ENCODE results near the gene NCKAP5.

NCKAP5 gene

GRCh38 chr2:133458280-133458679 is 110.0 kb downstream of the NCKAP5 start:
- H3K4me1 ChIP-seq (ENCODE audit: control insufficient read depth, insufficient read depth, low read length, unreplicated experiment) = no peaks in the 10 kb centered on the region
- H3K4me3 ChIP-seq (ENCODE audit: low read depth, low read length) = no peak overlapping the region
- H2AFZ ChIP-seq (ENCODE audit: low read length, unreplicated experiment) = no peak overlapping the region
- no peaks in the 10 kb centered on the region for H3K79me2 ChIP-seq (ENCODE audit: control insufficient read depth, insufficient read depth, low read length, unreplicated experiment)
- H3K36me3 ChIP-seq (ENCODE audit: insufficient read depth, low read length) = no peaks in the 10 kb centered on the region
- no peak overlapping the region for H3K27ac ChIP-seq (ENCODE audit: low read depth, low read length)
- no peaks in the 10 kb centered on the region for H3K27me3 ChIP-seq (ENCODE audit: insufficient read depth, low read length)

GRCh38 chr2:133457861-133458260 is 110.4 kb downstream of the NCKAP5 start:
- Histone ChIP-seq H3K27me3 (ENCODE audit: insufficient read depth, low read length) (no peaks in the 10 kb centered on the region), H3K27ac (ENCODE audit: low read depth, low read length) (no peak overlapping the region), H2AFZ (ENCODE audit: low read length, unreplicated experiment) (no peak overlapping the region), H3K4me3 (ENCODE audit: low read depth, low read length) (no peak overlapping the region), H3K4me1 (ENCODE audit: control insufficient read depth, insufficient read depth, low read length, unreplicated experiment) (no peaks in the 10 kb centered on the region), H3K36me3 (ENCODE audit: insufficient read depth, low read length) (no peaks in the 10 kb centered on the region), H3K79me2 (ENCODE audit: control insufficient read depth, insufficient read depth, low read length, unreplicated experiment) (no peaks in the 10 kb centered on the region)

- no peak overlapping the region for H2AFZ ChIP-seq (ENCODE audit: low read length, unreplicated experiment)
These were observed 111.3 kb downstream of the NCKAP5 start for GRCh38 chr2:133456971-133457370.

GRCh38 chr2:133456156-133456555 is 112.1 kb downstream of the NCKAP5 start:
- Histone ChIP-seq H2AFZ (ENCODE audit: low read length, unreplicated experiment) (no peak overlapping the region), H3K27ac (ENCODE audit: low read depth, low read length) (no peak overlapping the region), H3K4me3 (ENCODE audit: low read depth, low read length) (no peak overlapping the region), H3K27me3 (ENCODE audit: insufficient read depth, low read length) (no peaks in the 10 kb centered on the region), H3K79me2 (ENCODE audit: control insufficient read depth, insufficient read depth, low read length, unreplicated experiment) (no peaks in the 10 kb centered on the region), H3K4me1 (ENCODE audit: control insufficient read depth, insufficient read depth, low read length, unreplicated experiment) (no peaks in the 10 kb centered on the region), H3K36me3 (ENCODE audit: insufficient read depth, low read length) (no peaks in the 10 kb centered on the region)

More at GRCh38 chr2:133456971-133457370, 111.3 kb downstream of the NCKAP5 start:
- Histone ChIP-seq H3K4me1 (ENCODE audit: control insufficient read depth, insufficient read depth, low read length, unreplicated experiment) (no peaks in the 10 kb centered on the region), H3K27me3 (ENCODE audit: insufficient read depth, low read length) (no peaks in the 10 kb centered on the region), H3K36me3 (ENCODE audit: insufficient read depth, low read length) (no peaks in the 10 kb centered on the region), H3K27ac (ENCODE audit: low read depth, low read length) (no peak overlapping the region), H3K4me3 (ENCODE audit: low read depth, low read length) (no peak overlapping the region), H3K79me2 (ENCODE audit: control insufficient read depth, insufficient read depth, low read length, unreplicated experiment) (no peaks in the 10 kb centered on the region)

GRCh38 chr2:133453032-133453431 is 115.2 kb downstream of the NCKAP5 start:
- Histone ChIP-seq H3K79me2 (ENCODE audit: control insufficient read depth, insufficient read depth, low read length, unreplicated experiment) (no peaks in the 10 kb centered on the region), H2AFZ (ENCODE audit: low read length, unreplicated experiment) (no peak overlapping the region), H3K27me3 (ENCODE audit: insufficient read depth, low read length) (no peaks in the 10 kb centered on the region), H3K36me3 (ENCODE audit: insufficient read depth, low read length) (no peaks in the 10 kb centered on the region), H3K27ac (ENCODE audit: low read depth, low read length) (no peak overlapping the region), H3K4me1 (ENCODE audit: control insufficient read depth, insufficient read depth, low read length, unreplicated experiment) (no peaks in the 10 kb centered on the region), H3K4me3 (ENCODE audit: low read depth, low read length) (no peak overlapping the region)

GRCh38 chr2:133452583-133452982 is 115.7 kb downstream of the NCKAP5 start:
- no peak overlapping the region for H3K27ac ChIP-seq (ENCODE audit: low read depth, low read length)
- no peak overlapping the region for H3K4me3 ChIP-seq (ENCODE audit: low read depth, low read length)
- no peaks in the 10 kb centered on the region for H3K36me3 ChIP-seq (ENCODE audit: insufficient read depth, low read length)
- no peaks in the 10 kb centered on the region for H3K4me1 ChIP-seq (ENCODE audit: control insufficient read depth, insufficient read depth, low read length, unreplicated experiment)
- H2AFZ ChIP-seq (ENCODE audit: low read length, unreplicated experiment) = no peak overlapping the region
- no peaks in the 10 kb centered on the region for H3K27me3 ChIP-seq (ENCODE audit: insufficient read depth, low read length)
- H3K79me2 ChIP-seq (ENCODE audit: control insufficient read depth, insufficient read depth, low read length, unreplicated experiment) = no peaks in the 10 kb centered on the region

- H3K36me3 ChIP-seq (ENCODE audit: insufficient read depth, low read length) = no peaks in the 10 kb centered on the region
- no peaks in the 10 kb centered on the region for H3K27me3 ChIP-seq (ENCODE audit: insufficient read depth, low read length)
- H3K4me1 ChIP-seq (ENCODE audit: control insufficient read depth, insufficient read depth, low read length, unreplicated experiment) = no peaks in the 10 kb centered on the region
- no peak overlapping the region for H2AFZ ChIP-seq (ENCODE audit: low read length, unreplicated experiment)
- no peak overlapping the region for H3K4me3 ChIP-seq (ENCODE audit: low read depth, low read length)
- no peaks in the 10 kb centered on the region for H3K79me2 ChIP-seq (ENCODE audit: control insufficient read depth, insufficient read depth, low read length, unreplicated experiment)
- H3K27ac ChIP-seq (ENCODE audit: low read depth, low read length) = no peak overlapping the region
These were observed 116.1 kb downstream of the NCKAP5 start for GRCh38 chr2:133452146-133452545.

- Histone ChIP-seq H3K36me3 (ENCODE audit: insufficient read depth, low read length) (no peaks in the 10 kb centered on the region), H3K4me3 (ENCODE audit: low read depth, low read length) (no peak overlapping the region), H3K27me3 (ENCODE audit: insufficient read depth, low read length) (no peaks in the 10 kb centered on the region), H3K4me1 (ENCODE audit: control insufficient read depth, insufficient read depth, low read length, unreplicated experiment) (no peaks in the 10 kb centered on the region), H3K27ac (ENCODE audit: low read depth, low read length) (no peak overlapping the region), H3K79me2 (ENCODE audit: control insufficient read depth, insufficient read depth, low read length, unreplicated experiment) (no peaks in the 10 kb centered on the region), H2AFZ (ENCODE audit: low read length, unreplicated experiment) (no peak overlapping the region)
These were observed 120.1 kb downstream of the NCKAP5 start for GRCh38 chr2:133448195-133448594.

- H3K27me3 ChIP-seq (ENCODE audit: insufficient read depth, low read length) = no peaks in the 10 kb centered on the region
- no peak overlapping the region for H3K27ac ChIP-seq (ENCODE audit: low read depth, low read length)
- H3K4me1 ChIP-seq (ENCODE audit: control insufficient read depth, insufficient read depth, low read length, unreplicated experiment) = no peaks in the 10 kb centered on the region
- H2AFZ ChIP-seq (ENCODE audit: low read length, unreplicated experiment) = no peak overlapping the region
- no peaks in the 10 kb centered on the region for H3K79me2 ChIP-seq (ENCODE audit: control insufficient read depth, insufficient read depth, low read length, unreplicated experiment)
- H3K36me3 ChIP-seq (ENCODE audit: insufficient read depth, low read length) = no peaks in the 10 kb centered on the region
- no peak overlapping the region for H3K4me3 ChIP-seq (ENCODE audit: low read depth, low read length)
These were observed 121.0 kb downstream of the NCKAP5 start for GRCh38 chr2:133447303-133447702.

GRCh38 chr2:133444465-133444864 is 123.8 kb downstream of the NCKAP5 start:
- Histone ChIP-seq H3K36me3 (ENCODE audit: insufficient read depth, low read length) (no peaks in the 10 kb centered on the region), H2AFZ (ENCODE audit: low read length, unreplicated experiment) (no peak overlapping the region), H3K4me1 (ENCODE audit: control insufficient read depth, insufficient read depth, low read length, unreplicated experiment) (no peaks in the 10 kb centered on the region), H3K27me3 (ENCODE audit: insufficient read depth, low read length) (no peaks in the 10 kb centered on the region), H3K4me3 (ENCODE audit: low read depth, low read length) (no peak overlapping the region), H3K79me2 (ENCODE audit: control insufficient read depth, insufficient read depth, low read length, unreplicated experiment) (no peaks in the 10 kb centered on the region), H3K27ac (ENCODE audit: low read depth, low read length) (no peak overlapping the region)

- H2AFZ ChIP-seq (ENCODE audit: low read length, unreplicated experiment) = no peak overlapping the region
- H3K4me1 ChIP-seq (ENCODE audit: control insufficient read depth, insufficient read depth, low read length, unreplicated experiment) = no peaks in the 10 kb centered on the region
- H3K27ac ChIP-seq (ENCODE audit: low read depth, low read length) = no peak overlapping the region
- no peaks in the 10 kb centered on the region for H3K79me2 ChIP-seq (ENCODE audit: control insufficient read depth, insufficient read depth, low read length, unreplicated experiment)
- H3K36me3 ChIP-seq (ENCODE audit: insufficient read depth, low read length) = no peaks in the 10 kb centered on the region
- no peak overlapping the region for H3K4me3 ChIP-seq (ENCODE audit: low read depth, low read length)
- H3K27me3 ChIP-seq (ENCODE audit: insufficient read depth, low read length) = no peaks in the 10 kb centered on the region
These were observed 125.9 kb downstream of the NCKAP5 start for GRCh38 chr2:133442393-133442792.

Measured in ACC112 (cell line).